OCI-LY1 (cell line): Measurements from ENCODE around the gene NPVF.

Source experiments
- H2AFZ ChIP-seq: fragments of 200-600 bp; sonication (generic), shearing (Covaris generic); 2 replicates; pipeline ENCODE4 v1.6.0; 2014; ENCODE audit warnings: antibody characterized with exemption, mild to moderate bottlenecking, low read length
- H3F3A ChIP-seq: fragments of 200-600 bp; sonication (generic), shearing (Covaris generic); 2 replicates; pipeline ENCODE4 v1.6.0; 2014; ENCODE audit warnings: mild to moderate bottlenecking, antibody characterized with exemption, low read length, moderate library complexity; ENCODE audit not compliant: insufficient read depth
- H3K27ac ChIP-seq: fragments of 200-600 bp; sonication (generic); 2 replicates; pipeline ENCODE4 v1.5.1; 2014; ENCODE audit warnings: low read length, mixed run types, mild to moderate bottlenecking, low read depth; ENCODE audit not compliant: poor library complexity, severe bottlenecking
- H3K27me3 ChIP-seq: fragments of 200-600 bp; sonication (generic); 2 replicates; pipeline ENCODE4 v1.6.0; 2014; ENCODE audit warnings: antibody characterized with exemption, mild to moderate bottlenecking, low read length, moderate library complexity; ENCODE audit not compliant: insufficient read depth
- H3K36me3 ChIP-seq: fragments of 200-600 bp; sonication (generic); 2 replicates; pipeline ENCODE4 v1.6.1; 2014; ENCODE audit warnings: mild to moderate bottlenecking, antibody characterized with exemption, low read length, moderate library complexity, mixed read lengths; ENCODE audit not compliant: insufficient read depth
- H3K4me1 ChIP-seq: fragments of 200-600 bp; sonication (generic); 2 replicates; pipeline ENCODE4 v1.5.1; 2014; ENCODE audit warnings: mild to moderate bottlenecking, low read length, moderate library complexity; ENCODE audit not compliant: insufficient read depth, severe bottlenecking
- H3K4me2 ChIP-seq: fragments of 200-600 bp; sonication (generic), shearing (Covaris generic); 2 replicates; pipeline ENCODE4 v1.6.1; 2014; ENCODE audit warnings: low read length
- H3K4me3 ChIP-seq: fragments of 200-600 bp; sonication (generic); 2 replicates; pipeline ENCODE4 v1.5.1; 2014; ENCODE audit warnings: low read length, low read depth, mild to moderate bottlenecking, mixed read lengths; ENCODE audit not compliant: poor library complexity, severe bottlenecking
- H3K79me2 ChIP-seq: fragments of 200-600 bp; shearing (Covaris generic); 2 replicates; pipeline ENCODE4 v1.6.1; 2016; ENCODE audit warnings: mixed run types, low read length, mixed read lengths; ENCODE audit not compliant: insufficient read depth
- H3K9ac ChIP-seq: fragments of 200-600 bp; sonication (generic), shearing (Covaris generic); 2 replicates; pipeline ENCODE4 v1.6.1; 2014; ENCODE audit warnings: mild to moderate bottlenecking, low read length, mixed read lengths
- H3K9me2 ChIP-seq: fragments of 200-600 bp; sonication (generic), shearing (Covaris generic); 2 replicates; pipeline ENCODE4 v1.6.1; 2014; ENCODE audit warnings: low read depth, mild to moderate bottlenecking, low read length, mixed read lengths
- H3K9me3 ChIP-seq: fragments of 200-600 bp; shearing (Covaris generic); 2 replicates; pipeline ENCODE4 v1.6.1; 2014; ENCODE audit warnings: low read length, mixed read lengths
- H4K20me1 ChIP-seq: fragments of 200-600 bp; sonication (generic), shearing (Covaris generic); 2 replicates; pipeline ENCODE4 v1.6.0; 2016; ENCODE audit warnings: mild to moderate bottlenecking, low read length; ENCODE audit not compliant: insufficient read depth
- CTCF ChIP-seq: fragments of 200-600 bp; sonication (generic), shearing (Covaris generic); IDR thresholded peaks from 2 replicates; pipeline ENCODE4 v1.5.1; 2017; ENCODE audit warnings: mild to moderate bottlenecking, antibody characterized with exemption, low read length, moderate library complexity, mixed read lengths
- EZH2 ChIP-seq: fragments of 200-600 bp; sonication (generic), shearing (Covaris generic); IDR thresholded peaks from 2 replicates; pipeline ENCODE4 v1.8.0; 2017; ENCODE audit warnings: borderline replicate concordance, mixed run types, mild to moderate bottlenecking, antibody characterized with exemption, low read length, moderate library complexity, mixed read lengths

Gene NPVF

GRCh38 chr7:25208525-25209221, 19.6 kb downstream of the NPVF start:
- H3K27ac ChIP-seq: no peak overlapping the region
- H3K4me1 ChIP-seq: no peaks in the 10 kb centered on the region
- no peak overlapping the region for H3K4me2 ChIP-seq
- H3K9ac ChIP-seq: no peak overlapping the region
- peaks cover 9% of the 10 kb centered on the region for H3K9me3 ChIP-seq
- no peaks in the 10 kb centered on the region for H3K79me2 ChIP-seq
- no peak overlapping the region for H3K4me3 ChIP-seq
- H3K27me3 ChIP-seq: no peaks in the 10 kb centered on the region; the same call in 1 of the 2 replicates
- H3K9me2 ChIP-seq: no peaks in the 10 kb centered on the region
- TF ChIP-seq EZH2 (no peak), CTCF (no peak)
- no peaks in the 10 kb centered on the region for H3F3A ChIP-seq
- no peaks in the 10 kb centered on the region; the same call in 1 of the 2 replicates for H3K36me3 ChIP-seq
- H4K20me1 ChIP-seq: no peaks in the 10 kb centered on the region
- no peak overlapping the region for H2AFZ ChIP-seq

- TF ChIP-seq CTCF: no peak
- TF ChIP-seq EZH2: no peak
- Histone ChIP-seq H3K9me2 (no peaks in the 10 kb centered on the region), H3K4me1 (no peaks in the 10 kb centered on the region), H3K36me3 (no peaks in the 10 kb centered on the region; the same call in 1 of the 2 replicates), H3K27me3 (no peaks in the 10 kb centered on the region; the same call in 1 of the 2 replicates), H3K79me2 (no peaks in the 10 kb centered on the region), H3K4me3 (no peak overlapping the region), H2AFZ (no peak overlapping the region), H3K4me2 (no peak overlapping the region), H3K9me3 (peaks cover 9% of the 10 kb centered on the region), H3F3A (no peaks in the 10 kb centered on the region), H3K27ac (no peak overlapping the region), H4K20me1 (no peaks in the 10 kb centered on the region), H3K9ac (no peak overlapping the region)
Observed at GRCh38 chr7:25207887-25208286, 20.4 kb downstream of the NPVF start.

GRCh38 chr7:25206765-25207164, 21.5 kb downstream of the NPVF start:
- no peak overlapping the region for H2AFZ ChIP-seq
- H3K4me2 ChIP-seq: no peak overlapping the region
- no peak overlapping the region for H3K27ac ChIP-seq
- peaks cover 9% of the 10 kb centered on the region for H3K9me3 ChIP-seq
- TF ChIP-seq CTCF (no peak), EZH2 (no peak)
- no peaks in the 10 kb centered on the region for H3K79me2 ChIP-seq
- H3K9ac ChIP-seq: no peak overlapping the region
- no peaks in the 10 kb centered on the region; the same call in 1 of the 2 replicates for H3K27me3 ChIP-seq
- no peaks in the 10 kb centered on the region for H3K4me1 ChIP-seq
- H3K9me2 ChIP-seq: no peaks in the 10 kb centered on the region
- H4K20me1 ChIP-seq: no peaks in the 10 kb centered on the region
- H3F3A ChIP-seq: no peaks in the 10 kb centered on the region
- H3K36me3 ChIP-seq: no peaks in the 10 kb centered on the region; the same call in 1 of the 2 replicates
- no peak overlapping the region for H3K4me3 ChIP-seq
